ENCODE results near the gene ITGA1.

The ITGA1 gene

DNA sequence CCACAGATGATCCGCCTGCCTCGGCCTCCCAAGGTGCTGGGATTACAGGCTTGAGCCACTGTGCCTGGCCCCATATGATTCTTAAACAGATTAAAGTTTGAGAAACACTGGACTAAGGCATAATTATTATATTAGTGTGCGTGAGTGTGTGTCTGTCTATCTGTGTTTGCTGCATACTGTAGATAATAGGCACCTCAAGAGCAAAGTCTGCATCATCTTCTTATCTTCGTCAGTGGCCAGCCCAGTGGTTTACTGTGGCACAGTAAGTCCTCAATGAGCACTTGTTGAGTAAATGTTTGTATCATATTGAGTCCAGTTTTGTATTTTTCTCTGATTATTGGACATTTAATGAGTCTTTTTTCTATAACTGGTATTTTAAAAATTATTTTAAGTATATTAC lies 81.7 kb downstream of the ITGA1 start:
- DNase-seq, result no peak

DNA sequence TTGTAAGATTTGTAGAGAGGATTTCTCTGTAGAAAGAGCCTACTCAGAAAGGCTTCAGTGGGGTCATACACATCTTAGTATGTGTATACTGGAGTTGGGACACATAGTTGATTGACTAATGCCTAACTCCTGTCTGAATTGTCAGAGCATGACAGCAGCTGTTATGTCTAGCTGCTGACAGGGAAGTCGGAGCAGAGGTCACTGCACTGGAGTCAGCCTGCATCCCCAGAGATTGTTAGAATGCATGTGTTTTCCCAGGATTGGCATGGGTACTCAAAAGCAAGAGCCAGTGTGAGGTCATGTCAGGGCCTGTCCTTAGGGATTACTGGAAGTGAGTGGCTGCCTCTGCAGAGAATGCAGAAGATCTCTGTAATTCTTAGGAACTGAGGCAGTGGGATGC lies 82.7 kb downstream of the ITGA1 start:
- DNase-seq, result no peak

GRCh38 chr5:52875827-52876226 lies 88.1 kb downstream of the ITGA1 start:
- DNase-seq, result no peak

- DNase-seq, result no peak
Measured at GRCh38 chr5:52876456-52876855, 88.7 kb downstream of the ITGA1 start.

DNA sequence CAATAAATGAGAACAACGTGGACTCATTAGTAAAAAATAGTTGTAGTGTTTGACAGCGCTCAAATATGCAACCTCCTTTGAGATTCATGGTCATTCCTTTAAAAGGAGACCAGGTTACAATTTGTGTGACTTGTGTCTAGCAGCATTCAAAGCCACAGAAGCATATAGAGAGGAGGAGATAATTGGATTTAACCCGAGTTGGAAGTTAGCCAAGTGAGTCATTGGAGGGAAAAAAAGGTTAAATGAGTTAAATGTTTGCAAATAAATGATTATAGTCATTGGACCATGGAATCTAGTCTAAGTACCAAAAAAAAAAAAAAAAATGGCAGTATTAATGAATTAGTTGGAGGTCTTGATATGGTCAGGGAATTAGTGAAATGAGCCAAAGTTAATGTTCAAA lies 90.9 kb downstream of the ITGA1 start:
- no peak for DNase-seq

GRCh38 chr5:52880541-52880940 lies 92.8 kb downstream of the ITGA1 start:
- DNase-seq, result no peak

DNA sequence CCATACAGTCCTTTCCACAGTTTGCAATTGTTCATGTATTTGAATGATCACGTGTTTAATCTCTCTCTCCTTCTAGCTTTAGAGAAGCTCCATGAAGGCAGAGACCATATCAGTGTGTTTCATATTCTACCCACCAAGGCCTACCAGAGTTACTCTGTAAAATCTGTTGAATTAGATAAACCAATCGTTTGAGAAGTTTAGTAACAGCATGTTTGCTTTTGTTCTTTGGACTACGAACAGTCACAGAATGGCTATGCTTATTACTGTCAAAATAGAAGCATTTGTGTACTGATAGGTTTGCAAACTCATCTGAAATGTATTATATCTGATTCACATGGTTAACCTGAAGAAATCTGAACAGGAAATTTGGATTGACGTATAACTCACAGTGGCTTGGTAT lies 93.8 kb downstream of the ITGA1 start:
- DNase-seq, result no peak

DNA sequence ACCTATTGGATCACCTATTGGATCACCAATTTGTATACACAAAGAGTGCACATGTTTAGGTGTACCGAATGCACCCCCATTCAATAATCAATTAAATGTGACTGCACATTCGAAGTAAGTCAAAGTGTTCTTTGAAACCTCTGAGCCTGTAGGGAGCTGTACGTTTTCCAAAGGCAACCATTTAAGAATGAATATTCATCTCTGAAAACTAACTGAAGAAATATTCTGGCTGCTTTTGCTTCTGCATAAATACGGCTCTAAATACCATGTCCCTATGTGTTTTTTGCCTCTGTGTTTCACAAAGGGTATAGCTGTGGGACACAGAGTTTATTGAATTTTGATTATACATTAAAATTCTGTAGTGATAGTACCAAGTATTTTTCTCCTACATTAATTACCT lies 95.4 kb downstream of the ITGA1 start:
- DNase-seq, result no peak

DNA sequence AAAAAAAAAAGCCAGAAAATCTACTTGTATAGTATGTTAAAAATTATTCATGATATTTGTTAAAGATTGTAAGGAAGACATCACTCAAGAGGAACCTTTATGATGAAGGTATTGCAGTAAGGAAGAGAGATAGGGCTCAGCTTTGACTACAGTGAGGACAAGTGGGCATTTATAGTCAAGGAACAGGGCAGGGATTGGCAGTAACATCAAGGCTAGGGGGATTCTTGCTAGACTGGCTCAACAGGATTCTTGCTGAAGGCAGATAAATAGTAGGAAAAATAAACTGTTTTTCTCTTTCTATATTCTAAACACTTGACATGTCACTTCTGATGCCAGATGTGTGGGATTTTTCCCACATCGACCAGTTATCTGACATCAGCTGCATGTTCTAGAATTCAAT lies 96.7 kb downstream of the ITGA1 start:
- DNase-seq, result no peak

DNA sequence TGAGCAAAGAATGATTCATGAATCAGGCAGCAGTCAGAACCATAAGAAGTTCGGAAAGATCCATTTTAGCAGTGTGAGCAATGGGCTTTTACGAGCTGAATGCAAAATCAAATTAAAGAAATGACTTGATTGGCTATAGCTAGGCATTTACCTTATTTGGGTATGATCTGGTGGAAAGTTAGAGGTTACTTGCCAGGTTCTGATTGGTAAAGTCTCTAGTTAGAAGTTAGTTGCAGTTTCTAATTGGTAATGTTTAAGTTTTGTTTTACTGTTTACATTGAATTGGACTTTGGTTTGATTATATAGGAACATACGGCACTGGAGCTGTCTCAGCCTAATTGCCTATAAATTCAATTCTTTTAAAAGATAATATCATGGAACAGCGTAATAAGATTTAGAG lies 97.9 kb downstream of the ITGA1 start:
- DNase-seq, result no peak

DNA sequence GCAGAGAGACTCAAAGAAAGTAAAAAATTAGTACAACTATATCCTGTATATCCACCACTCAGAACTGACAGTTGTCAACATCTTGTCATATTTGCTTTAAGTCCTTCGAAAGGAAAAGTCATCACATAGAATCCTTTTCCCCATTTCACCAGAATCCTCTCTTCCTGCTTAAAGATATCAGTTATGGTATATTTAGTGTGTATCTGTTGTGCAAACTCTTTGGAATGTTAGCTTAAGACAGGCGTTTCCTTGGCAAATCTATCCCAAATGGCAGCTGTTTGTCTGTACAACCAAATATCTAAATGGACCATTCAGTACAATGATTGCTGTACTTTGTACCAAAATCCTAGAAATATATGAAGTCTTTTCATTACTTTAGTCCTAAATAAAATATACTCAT lies 98.5 kb downstream of the ITGA1 start:
- DNase-seq, result no peak

GRCh38 chr5:52887066-52887465 lies 99.3 kb downstream of the ITGA1 start:
- DNase-seq, result no peak

DNA sequence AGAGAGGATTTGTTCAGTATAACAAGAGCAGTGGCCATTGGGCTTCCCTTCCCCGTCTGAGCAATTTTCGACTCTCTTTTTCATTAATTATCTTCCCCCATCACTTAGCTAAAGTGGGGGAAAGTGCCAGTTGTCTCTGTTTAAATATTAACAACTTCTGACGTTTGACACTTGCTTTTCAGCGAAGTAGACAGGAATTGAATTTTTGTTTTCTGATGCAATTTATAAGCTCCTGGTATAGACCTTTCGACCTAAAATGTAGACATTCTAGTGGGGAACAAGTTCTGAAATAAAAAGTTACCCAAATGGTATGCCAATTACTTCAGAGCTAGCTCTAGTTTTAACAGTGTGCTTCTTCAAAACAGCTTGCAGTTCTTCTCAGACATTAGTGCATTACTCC lies 100.6 kb downstream of the ITGA1 start:
- DNase-seq, result no peak

- DNase-seq, result no peak
Measured at GRCh38 chr5:52892242-52892878, 104.6 kb downstream of the ITGA1 start.

- DNase-seq, result no peak
Measured at GRCh38 chr5:52893105-52893504, 105.4 kb downstream of the ITGA1 start.

DNA sequence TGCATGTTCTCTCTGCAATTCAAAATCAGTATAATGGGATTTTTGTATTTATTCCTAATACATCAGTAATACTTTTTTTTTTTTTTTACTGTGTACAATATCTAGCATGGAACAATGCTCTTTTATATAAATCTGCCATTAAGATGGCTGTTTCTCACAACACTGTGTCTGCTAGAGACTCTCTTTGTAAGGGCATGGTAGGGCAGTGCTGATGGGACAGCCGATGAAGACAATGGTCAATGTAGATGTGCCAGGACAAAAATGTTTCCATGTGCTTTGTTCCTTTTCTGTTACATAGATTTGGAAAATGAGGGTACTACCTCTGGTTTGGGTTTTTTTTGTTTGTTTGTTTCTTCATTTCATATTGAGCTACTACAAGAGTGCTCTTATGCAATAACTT lies 106.1 kb downstream of the ITGA1 start:
- no peak for DNase-seq

DNA sequence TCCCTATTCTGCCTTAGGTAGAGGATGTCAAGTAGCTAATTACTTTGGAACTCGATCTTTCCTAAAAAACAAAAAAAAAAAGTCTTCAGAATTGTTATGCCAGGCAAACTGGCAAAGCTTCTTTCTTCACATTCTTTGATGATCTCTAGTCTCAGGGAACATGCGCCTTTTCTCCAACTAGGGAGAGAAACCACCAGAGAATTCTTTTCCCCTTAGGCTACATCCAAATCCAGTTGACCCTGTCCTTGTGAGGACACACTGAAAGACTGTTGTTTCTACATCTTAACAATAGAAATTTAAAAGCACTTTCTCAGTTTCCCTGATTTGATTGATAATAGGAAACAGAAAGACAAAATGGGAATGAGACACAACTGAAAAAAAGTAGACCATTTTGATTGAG lies 106.7 kb downstream of the ITGA1 start:
- DNase-seq, result no peak

DNA sequence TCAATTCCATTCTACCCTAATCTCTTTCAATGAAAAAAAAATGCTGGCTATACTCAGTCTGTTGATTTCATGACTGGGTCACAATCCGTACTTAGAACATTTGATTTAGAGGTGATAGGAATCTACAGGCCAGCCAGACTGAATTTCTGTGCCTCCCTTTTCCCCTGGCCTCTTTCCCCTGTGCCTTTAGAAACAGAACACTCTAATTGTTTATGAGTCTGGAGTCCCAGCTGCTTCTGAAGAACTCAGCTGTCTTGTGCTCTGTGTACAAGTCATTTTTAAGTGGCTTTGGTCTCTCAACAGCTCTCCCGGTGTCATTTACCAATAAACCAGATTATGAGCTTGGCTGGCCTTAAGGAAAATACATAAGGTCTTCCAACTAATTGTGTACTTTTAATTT lies 107.4 kb downstream of the ITGA1 start:
- DNase-seq, result no peak

DNA sequence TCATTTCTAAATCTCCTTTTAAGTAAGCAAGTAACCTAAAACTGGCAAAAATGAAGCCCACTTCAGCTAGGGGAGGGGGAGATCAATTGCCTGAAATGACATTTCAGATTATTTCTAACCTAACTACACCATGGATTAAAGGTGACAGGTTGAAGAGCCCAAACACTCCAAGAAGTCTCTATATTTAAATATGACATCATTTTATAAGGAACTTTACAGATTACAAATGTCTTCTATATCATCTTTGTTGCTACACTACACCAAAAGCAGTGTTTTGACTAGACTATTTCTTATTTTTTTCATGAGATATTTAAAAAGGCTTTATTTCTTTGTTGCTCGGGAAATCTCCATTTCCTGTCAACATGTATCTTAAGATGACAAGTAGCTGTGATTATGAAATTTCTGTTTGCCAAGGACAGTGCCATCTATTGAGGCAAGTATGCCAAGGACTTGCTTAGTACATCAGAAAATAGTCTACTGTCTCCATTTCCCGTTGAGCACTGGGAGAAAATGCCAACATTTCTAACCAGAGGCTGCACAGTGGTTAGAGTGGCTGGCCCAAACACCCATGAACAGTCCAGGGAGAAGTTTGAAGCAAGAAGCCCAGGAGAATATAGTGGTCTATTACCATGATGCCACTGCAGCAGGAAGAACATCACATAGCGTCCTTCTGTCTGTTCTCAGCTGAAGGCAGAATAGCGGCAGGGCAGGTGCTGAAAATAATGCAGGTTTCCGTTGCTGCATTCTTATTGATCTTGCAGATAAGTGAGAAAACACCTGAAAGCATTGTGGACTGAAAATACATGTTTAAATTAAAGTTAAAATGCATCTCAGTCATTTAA lies 108.1 kb downstream of the ITGA1 start:
- DNase-seq, result no peak

GRCh38 chr5:52896534-52897237 lies 109.0 kb downstream of the ITGA1 start:
- no peak for DNase-seq

DNA sequence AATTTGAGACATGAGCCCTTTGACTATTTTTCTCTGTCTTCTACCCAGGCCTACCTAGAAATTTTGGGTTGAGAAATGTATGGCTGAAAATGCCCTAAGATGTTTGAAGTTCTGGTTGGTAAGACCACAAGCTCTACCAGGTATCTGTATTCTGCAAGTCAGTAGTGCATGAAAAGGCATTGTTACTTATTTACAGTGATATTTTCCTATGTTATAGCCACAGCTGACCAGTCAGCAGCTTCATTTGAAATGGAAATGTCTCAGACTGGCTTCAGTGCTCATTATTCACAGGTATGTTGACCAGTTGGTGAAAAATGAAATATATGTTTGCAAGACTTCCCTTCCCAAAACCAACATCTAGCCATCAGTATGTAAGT lies 109.5 kb downstream of the ITGA1 start:
- DNase-seq, result no peak

DNA sequence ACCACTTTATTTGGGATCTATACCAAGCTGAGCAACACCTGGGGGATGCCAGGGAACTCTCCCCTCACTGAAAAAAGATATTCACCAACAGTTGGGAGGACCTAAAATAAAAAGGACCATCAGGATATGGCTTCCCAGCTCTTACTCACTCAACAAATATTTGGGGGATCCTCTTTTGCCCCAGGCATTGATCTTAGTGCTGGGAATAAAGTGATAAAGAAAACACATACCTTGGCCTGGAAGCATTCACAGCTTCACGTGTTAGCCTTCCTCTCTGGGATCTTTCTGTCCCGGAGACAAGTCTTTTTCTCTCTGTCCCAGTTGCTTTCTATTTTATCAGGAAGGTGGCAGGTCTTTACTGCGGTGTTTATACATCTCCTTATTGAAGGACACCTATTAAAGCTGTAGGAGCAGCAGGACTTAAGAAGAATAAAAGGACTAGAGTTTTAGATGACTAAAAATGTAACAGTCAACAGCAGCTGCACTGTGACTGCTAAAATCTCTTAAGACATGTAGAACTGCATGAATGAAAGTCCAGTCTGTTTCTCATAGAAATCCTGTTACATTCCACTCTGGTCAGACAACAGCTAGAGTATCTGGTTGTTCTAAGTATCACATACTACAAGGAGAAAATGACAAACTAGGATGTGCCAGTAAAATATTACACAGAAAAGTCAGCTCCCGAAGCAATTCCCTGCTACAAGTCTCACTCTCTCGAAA lies 111.4 kb downstream of the ITGA1 start:
- no peak for DNase-seq

DNA sequence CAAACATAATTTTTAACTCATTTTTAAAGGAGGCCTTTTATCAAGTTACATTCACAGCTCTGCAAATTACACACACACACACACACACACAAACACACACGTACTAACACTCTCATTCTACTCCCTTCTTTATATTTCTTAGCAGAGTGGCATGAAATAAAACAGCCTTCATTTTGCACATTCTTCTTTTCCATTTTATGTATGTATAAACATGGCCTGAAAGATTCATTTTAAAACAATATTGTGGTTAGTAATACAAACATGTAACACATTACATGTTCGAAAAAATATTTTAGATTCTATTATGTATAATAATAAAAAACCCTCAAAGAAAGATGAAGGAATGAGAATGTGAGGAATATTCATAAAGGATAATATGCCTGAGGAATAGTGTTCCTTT lies 115.4 kb downstream of the ITGA1 start:
- DNase-seq, result no peak

DNA sequence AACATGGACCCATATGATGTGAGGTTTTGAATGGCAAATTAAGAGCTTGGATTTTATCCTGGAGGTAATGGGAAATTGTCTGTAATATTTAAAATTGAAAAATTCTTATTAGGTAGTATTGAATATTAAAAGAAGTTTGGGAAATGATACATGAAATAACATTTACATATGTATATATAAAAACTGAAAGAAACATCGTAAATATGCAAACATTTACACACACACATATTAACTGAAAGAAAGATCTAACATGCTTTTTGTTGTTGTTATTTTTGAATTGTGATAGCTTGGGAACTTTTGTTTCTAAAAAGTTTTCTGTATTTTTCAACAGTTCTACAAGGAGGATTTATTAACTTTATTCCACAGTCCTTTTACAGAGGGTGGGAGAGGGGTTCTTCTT lies 118.6 kb downstream of the ITGA1 start:
- DNase-seq, result no peak
